Suprapubic skin (tissue), 3 donors: ENCODE results near the gene RAB1A.

ENCODE experiments used
- CTCF ChIP-seq, 2 donors: fragments of 200-600 bp in 1 of 2; fragments of 450-650 bp in 1 of 2; sonication (generic) in 1 of 2; IDR thresholded peaks; one replicate each; pipeline ENCODE4 v1.5.1; 2016 to 2019; ENCODE audit warnings: antibody characterized with exemption in 2 of 2, mild to moderate bottlenecking in 1 of 2, moderate library complexity in 1 of 2
- POLR2A ChIP-seq, 2 donors: fragments of 450-650 bp; IDR thresholded peaks; one replicate each; pipeline ENCODE4 v1.6.1; 2017; ENCODE audit warnings: antibody characterized with exemption in 2 of 2, mild to moderate bottlenecking in 2 of 2, moderate library complexity in 2 of 2

DNA sequence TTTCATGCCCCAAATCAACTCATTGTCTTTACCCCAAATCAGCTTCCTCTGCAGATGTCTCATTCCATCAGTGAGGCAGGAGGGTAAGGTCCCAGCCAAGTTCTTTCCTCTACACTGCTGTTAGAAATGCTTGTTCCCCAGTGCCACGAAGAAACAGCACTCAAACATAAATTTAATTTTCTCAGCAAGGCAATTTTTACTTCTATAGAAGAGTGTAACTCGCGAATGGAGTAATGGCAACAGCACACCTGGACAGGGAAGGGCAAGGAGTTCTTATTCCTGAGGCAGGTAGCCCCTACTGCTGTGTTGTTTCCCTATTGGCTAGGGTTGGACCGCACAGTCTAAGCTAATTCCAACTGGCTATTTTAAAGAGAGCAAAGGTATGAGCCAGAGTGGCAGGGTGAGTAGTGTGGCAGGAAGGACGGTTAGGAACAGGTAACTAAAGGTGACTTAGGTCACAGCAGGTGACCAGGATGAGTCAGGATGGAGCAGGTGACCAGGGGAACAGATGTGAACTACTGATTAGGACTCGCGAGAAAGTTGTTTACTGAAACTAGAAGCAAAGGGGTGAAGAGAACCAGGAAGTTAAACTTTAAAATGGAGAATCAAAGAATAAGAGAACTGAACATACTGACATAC is 85.7 kb downstream of the RAB1A start:
- TF ChIP-seq CTCF (IDR thresholded peaks at IDR 0.05) (no peak), POLR2A (IDR thresholded peaks at IDR 0.05) (no peak)
